K562 (cell line): ENCODE results near the gene SNX12. TPM values are rescaled to one million over a fixed set of nuclear protein-coding genes. Genes with fewer than 3 reads are reported as not detected.

Source experiments
- ATAC-seq: fragments of 200-7000 bp; cut with Tn5 transposase; 3 replicates; pipeline ENCODE4 v1.9.1; 2020; ENCODE audit warnings: moderate library complexity
- BruUV-seq: library from RNA; stranded (reverse); fragments of 400-500 nt; replicated peaks from 2 replicates; lab custom pipeline; 2021; lab: Mats Ljungman, UMichigan
- CTCF ChIA-PET: fragments of 300-600 bp; formaldehyde crosslinking; extraction: SDS; loops from one replicate; lab custom pipeline; 2021; ENCODE audit warnings: low intra/inter-chr PET ratio; lab: Yijun Ruan, JAX
- POLR2A ChIA-PET: fragments of 300-600, 350-650 bp; sonication (Branson Sonifier 250); formaldehyde crosslinking; extraction: SDS; loops from one replicate; lab custom pipeline; 2021; ENCODE audit warnings: antibody characterized with exemption, inconsistent platforms; lab: Yijun Ruan, JAX
- DNase-seq, 4 experiments: peaks; one replicate each; pipeline versions ENCODE4 v3.0.0 to v3.0.0-alpha.2; 2011 to 2018; ENCODE audit warnings: low spot score in 3 of 4, mixed read lengths in 3 of 4; ENCODE audit errors: extremely low read depth in 1 of 4
- FAIRE-seq: peaks from 2 replicates; lab custom pipeline; 2011; peaks lifted over from hg19 to GRCh38; lab: Jason Lieb, UNC
- H2AFZ ChIP-seq: 2 replicates; pipeline ENCODE4 v1.6.0; 2011; ENCODE audit warnings: low read depth, low read length, control low read depth, inconsistent platforms
- H3K27ac ChIP-seq: fragments of 200-600 bp; 3 replicates; pipeline ENCODE4 v1.8.0; 2011; ENCODE audit warnings: low read depth, mild to moderate bottlenecking, control low read depth, inconsistent platforms, low read length, moderate library complexity, mixed read lengths; ENCODE audit errors: extremely low read depth
- H3K27me3 ChIP-seq, 2 experiments: fragments of 300-600 bp in 1 of 2; 2 replicates in 1 of 2; 3 replicates in 1 of 2; pipeline versions ENCODE4 v1.6.0 to v1.8.0; 2011; ENCODE audit warnings: inconsistent platforms in 2 of 2, low read length in 2 of 2, mild to moderate bottlenecking in 1 of 2, mixed read lengths in 1 of 2, moderate library complexity in 1 of 2; ENCODE audit not compliant: control insufficient read depth in 2 of 2, insufficient read depth in 2 of 2
- H3K36me3 ChIP-seq: fragments of 300-600 bp; 3 replicates; pipeline ENCODE4 v1.8.0; 2011; ENCODE audit warnings: mild to moderate bottlenecking, low read length, inconsistent platforms; ENCODE audit not compliant: control insufficient read depth, insufficient read depth
- H3K4me1 ChIP-seq, 2 experiments: fragments of 200-600 bp in 1 of 2; replicated peaks in 1 of 2; 2 replicates in 1 of 2; 3 replicates in 1 of 2; pipeline versions ENCODE4 v1.5.1 to v1.8.0; 2011; ENCODE audit warnings: inconsistent platforms in 2 of 2, low read length in 2 of 2, mild to moderate bottlenecking in 1 of 2, mixed read lengths in 1 of 2, moderate library complexity in 1 of 2; ENCODE audit not compliant: control insufficient read depth in 2 of 2, insufficient read depth in 2 of 2
- H3K4me2 ChIP-seq: 2 replicates; pipeline ENCODE4 v1.6.1; 2011; ENCODE audit warnings: low read length, control low read depth, inconsistent platforms, mixed read lengths; ENCODE audit not compliant: insufficient read depth
- H3K4me3 ChIP-seq: fragments of 200-600 bp; sonication (generic), shearing (Covaris generic); 2 replicates; pipeline ENCODE4 v1.5.1; 2016; ENCODE audit warnings: control low read depth, inconsistent platforms
- H3K79me2 ChIP-seq: fragments of 200-600 bp; 3 replicates; pipeline ENCODE4 v1.8.0; 2011; ENCODE audit warnings: low read length, inconsistent platforms; ENCODE audit not compliant: control insufficient read depth, insufficient read depth
- H3K9ac ChIP-seq, 2 experiments: 2 replicates each; pipeline versions ENCODE4 v1.6.0 to v1.6.1; 2011; ENCODE audit warnings: low read depth in 2 of 2, low read length in 2 of 2, control low read depth in 1 of 2, inconsistent platforms in 1 of 2, mild to moderate bottlenecking in 1 of 2, mixed read lengths in 1 of 2; ENCODE audit not compliant: insufficient read depth in 1 of 2
- H3K9me1 ChIP-seq: one replicate; pipeline ENCODE4 v1.6.0; 2011; ENCODE audit warnings: inconsistent platforms, mild to moderate bottlenecking, low read length, moderate library complexity; ENCODE audit not compliant: control insufficient read depth, insufficient read depth
- H3K9me3 ChIP-seq: replicated peaks from 2 replicates; pipeline ENCODE4 v1.5.1; 2011; ENCODE audit warnings: low read depth, low read length, inconsistent platforms; ENCODE audit not compliant: control insufficient read depth, insufficient read depth
- H4K20me1 ChIP-seq: replicated peaks from 2 replicates; pipeline ENCODE4 v1.6.1; 2011; ENCODE audit warnings: low read length, inconsistent platforms, mixed read lengths; ENCODE audit not compliant: control insufficient read depth, insufficient read depth
- GABPB1 ChIP-seq: sonication (generic); formaldehyde crosslinking; IDR thresholded peaks from 2 replicates; pipeline ENCODE4 v1.8.0; 2022; ENCODE audit warnings: mild to moderate bottlenecking, missing genetic modification reagents
- MGA ChIP-seq: fragments of 450-650 bp; IDR thresholded peaks from 2 replicates; pipeline ENCODE4 v1.6.1; 2016; ENCODE audit warnings: mild to moderate bottlenecking, moderate library complexity
- WGBS: fragments of 100-300 bp; shearing (Covaris generic); methylation state at CpG from one replicate; pipeline ENCODE4 v1.1.6; 2016; ENCODE audit warnings: low coverage, mixed read lengths; ENCODE audit not compliant: insufficient coverage; ENCODE audit errors: missing lambda C conversion rate; 5-methylcytosine and 5-hydroxymethylcytosine counted together
- in situ Hi-C: fragments of 300-500 bp; cut with MboI; formaldehyde crosslinking; loops from 4 replicates; pipeline ENCODE4 v1.15.0; 2018; ENCODE audit warnings: inconsistent platforms, mixed read lengths
- intact Hi-C: fragments of 100-400 bp; cut with micrococcal nuclease; formaldehyde crosslinking; loops from 2 replicates; pipeline ENCODE4 v1.14.2; 2022
- polyA plus RNA-seq, 8 experiments: library from polyadenylated mRNA; depleted of rRNA in 4 of 8; stranded (reverse) in 5 of 8; unstranded in 3 of 8; fragments of >200 nt; fragmentation: Nextera tagmentation in 2 of 8; fragmentation: Illumina TruSeq in 1 of 8; extraction: Ambion mirVana in 2 of 8; extraction: Trizol in 1 of 8; gene quantifications; 2 replicates each; pipeline versions ENCODE4 v1.2.1 to v1.2.3, GENCODE V29; 2011 to 2014; ENCODE audit warnings: inconsistent platforms in 1 of 8, missing spikeins in 1 of 8
- total RNA-seq, 7 experiments: library from RNA; depleted of rRNA in 6 of 7; stranded (reverse); fragments of >200 nt in 6 of 7; fragmentation: Illumina TruSeq in 2 of 7; extraction: Trizol in 2 of 7; gene quantifications; 2 replicates each; pipeline versions ENCODE4 v1.2.1 to v1.2.3, GENCODE V29; 2011 to 2021; ENCODE audit warnings: low replicate concordance in 1 of 7
- TF ChIP-seq, protein P1 (sequence below), 2 experiments: IDR thresholded peaks in 1 of 2; conservative IDR thresholded peaks in 1 of 2; 2 replicates each; pipeline ENCODE4 v1.6.1; 2016; ENCODE audit warnings: low read depth in 2 of 2, mild to moderate bottlenecking in 1 of 2, missing compliant biosample characterization in 1 of 2, missing genetic modification characterization in 1 of 2, moderate library complexity in 1 of 2

SNX12 gene
- total and polyA plus RNA-seq, 9 of the 15 experiments (the other 6 are each of a cell fraction or from before 2014, with no cell fraction given): 12.7 to 50.3 (median 37.1) TPM

DNA sequence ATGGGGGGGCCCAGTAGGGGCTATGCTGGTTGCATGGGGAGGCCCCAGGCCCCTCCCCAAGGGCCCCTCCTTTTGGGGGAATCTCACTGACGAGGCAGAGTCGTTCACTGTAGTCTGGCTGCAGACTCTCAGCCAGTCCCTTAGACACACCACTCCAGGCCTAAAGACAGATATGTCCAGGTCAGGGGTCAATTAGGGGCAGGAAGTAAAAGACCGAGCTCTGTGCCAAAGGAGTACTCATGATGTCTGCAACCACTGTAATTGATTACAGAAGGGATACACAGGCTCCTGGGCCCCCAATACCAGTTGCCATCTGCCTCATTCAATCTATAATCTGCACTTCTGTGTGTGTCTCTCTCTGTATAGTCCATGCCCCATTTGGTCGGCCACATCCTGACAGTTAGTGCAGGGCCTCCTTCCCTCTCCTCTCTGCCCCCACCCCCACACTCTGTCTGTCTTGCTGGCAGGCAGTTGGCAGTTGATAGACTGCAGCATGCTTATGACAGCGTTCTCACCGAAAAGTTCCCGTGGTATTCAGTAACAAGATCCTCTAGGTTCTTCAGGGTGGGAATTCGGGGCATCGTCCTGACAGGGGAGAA, 39.7 kb upstream of the SNX12 start:
- H3K27me3 ChIP-seq: no peaks in the 10 kb centered on the region
- H3K27ac ChIP-seq: peak overlapping the region; percentile 58
- WGBS: 0% methylated on average over 3 of the region's 9 CpGs
- POLR2A ChIA-PET: interaction anchor here (1.3 kb wide), 1 partner anchor 23 kb away, joined by 4 read pairs; no protein-coding TSS in a partner anchor
- peak; percentile 36 for ATAC-seq
- peak; percentile 80 for FAIRE-seq
- in situ Hi-C loops (no loop called here), intact Hi-C loops (no loop called here)
- H3K9ac ChIP-seq: peak overlapping the region; percentile 35 to 38; a peak in 3 of 4 replicates
- H3K36me3 ChIP-seq: no peaks in the 10 kb centered on the region
- H4K20me1 ChIP-seq: no peaks in the 10 kb centered on the region
- no peaks in the 10 kb centered on the region for H3K9me1 ChIP-seq
- H3K79me2 ChIP-seq: peaks cover 24% of the 10 kb centered on the region; the same call in 2 of the 3 replicates
- no peak overlapping the region for H3K4me3 ChIP-seq
- TSS peak; percentile 17 for BruUV-seq
- peak in 2 of 4 experiments; percentile 51 to 69 for DNase-seq
- H2AFZ ChIP-seq: peak overlapping the region; percentile 75
- CTCF ChIA-PET: no interaction called here
- H3K9me3 ChIP-seq: no peaks in the 10 kb centered on the region
- peak overlapping the region; percentile 50 for H3K4me2 ChIP-seq
- H3K4me1 ChIP-seq: peaks cover 41 to 76% of the 10 kb centered on the region in 2 experiments
- TF ChIP-seq, protein P1, sequence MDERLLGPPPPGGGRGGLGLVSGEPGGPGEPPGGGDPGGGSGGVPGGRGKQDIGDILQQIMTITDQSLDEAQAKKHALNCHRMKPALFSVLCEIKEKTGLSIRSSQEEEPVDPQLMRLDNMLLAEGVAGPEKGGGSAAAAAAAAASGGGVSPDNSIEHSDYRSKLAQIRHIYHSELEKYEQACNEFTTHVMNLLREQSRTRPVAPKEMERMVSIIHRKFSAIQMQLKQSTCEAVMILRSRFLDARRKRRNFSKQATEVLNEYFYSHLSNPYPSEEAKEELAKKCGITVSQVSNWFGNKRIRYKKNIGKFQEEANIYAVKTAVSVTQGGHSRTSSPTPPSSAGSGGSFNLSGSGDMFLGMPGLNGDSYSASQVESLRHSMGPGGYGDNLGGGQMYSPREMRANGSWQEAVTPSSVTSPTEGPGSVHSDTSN (CRISPR knock-in tag; IDR thresholded peaks at IDR 0.05; ENCODE audit: low read depth): no peak
- TF ChIP-seq, protein P1 (tag; conservative IDR thresholded peaks at IDR 0.05; ENCODE audit: low read depth): peak; percentile 49; the same call in 1 of the 2 replicates
- TF ChIP-seq MGA (no peak), GABPB1 (CRISPR knock-in tag) (no peak)
